ENCODE data around the gene DST.

The DST gene

GRCh38 chr6:56424542-56425083, 218.1 kb downstream of the DST start:
- Histone ChIP-seq H3K14ac (ENCODE audit: low read length) (no peak overlapping the region), H2BK5ac (ENCODE audit: low read depth, low read length, poor library complexity) (no peak overlapping the region), H4K8ac (ENCODE audit: low read depth, low read length) (no peak overlapping the region), H4K91ac (ENCODE audit: low read depth, low read length) (no peak overlapping the region), H4K12ac (ENCODE audit: low read depth, low read length) (no peak overlapping the region), H3K4me2 (ENCODE audit: low read length) (no peak overlapping the region), H3K4me1 (ENCODE audit: control insufficient read depth in 1 of 2, insufficient read depth in 2 of 2, low read length in 2 of 2) (no peaks in the 10 kb centered on the region), H3K9me3 (ENCODE audit: insufficient read depth, low read depth, low read length) (no peaks in the 10 kb centered on the region), H3K9ac (ENCODE audit: low read length) (no peak overlapping the region), H3K4ac (ENCODE audit: low read depth, low read length) (no peak overlapping the region), H2BK12ac (ENCODE audit: low read length) (no peak overlapping the region), H3K79me1 (ENCODE audit: low read length) (no peaks in the 10 kb centered on the region), H3K4me3 (ENCODE audit: low read depth, low read length) (no peak overlapping the region), H3K27me3 (ENCODE audit: insufficient read depth, low read length) (no peaks in the 10 kb centered on the region), H3K23ac (ENCODE audit: low read length) (no peak overlapping the region), H3K79me2 (ENCODE audit: control insufficient read depth, insufficient read depth, low read length, poor library complexity) (no peaks in the 10 kb centered on the region), H3K18ac (ENCODE audit: low read length) (no peak overlapping the region), H2AFZ (ENCODE audit: insufficient read depth, low read length, poor library complexity) (no peak overlapping the region), H3K36me3 (ENCODE audit: control insufficient read depth in 1 of 2, insufficient read depth in 2 of 2, low read length in 2 of 2) (no peaks in the 10 kb centered on the region), H2BK120ac (ENCODE audit: insufficient read depth, low read length, poor library complexity) (no peak overlapping the region), H3K27ac (ENCODE audit: low read depth, low read length) (no peak overlapping the region), H2AK5ac (ENCODE audit: low read length) (no peak overlapping the region)
- DNase-seq = no peak
- WGBS (ENCODE audit: extremely low coverage, insufficient coverage, insufficient read length) = no CpG with 5 or more reads among the region's 4 CpGs

- no peak overlapping the region for H3K14ac ChIP-seq (ENCODE audit: low read length)
- H3K36me3 ChIP-seq (ENCODE audit: control insufficient read depth in 1 of 2, insufficient read depth in 2 of 2, low read length in 2 of 2) = no peaks in the 10 kb centered on the region
- H2BK12ac ChIP-seq (ENCODE audit: low read length) = no peak overlapping the region
- H3K79me2 ChIP-seq (ENCODE audit: control insufficient read depth, insufficient read depth, low read length, poor library complexity) = no peaks in the 10 kb centered on the region
- WGBS (ENCODE audit: extremely low coverage, insufficient coverage, insufficient read length) = no CpG with 5 or more reads among the region's 2 CpGs
- no peak overlapping the region for H3K18ac ChIP-seq (ENCODE audit: low read length)
- no peak overlapping the region for H4K91ac ChIP-seq (ENCODE audit: low read depth, low read length)
- no peaks in the 10 kb centered on the region for H3K9me3 ChIP-seq (ENCODE audit: insufficient read depth, low read depth, low read length)
- no peaks in the 10 kb centered on the region for H3K4me1 ChIP-seq (ENCODE audit: control insufficient read depth in 1 of 2, insufficient read depth in 2 of 2, low read length in 2 of 2)
- H4K8ac ChIP-seq (ENCODE audit: low read depth, low read length) = no peak overlapping the region
- H3K23ac ChIP-seq (ENCODE audit: low read length) = no peak overlapping the region
- no peak for DNase-seq
- H2BK120ac ChIP-seq (ENCODE audit: insufficient read depth, low read length, poor library complexity) = no peak overlapping the region
- H3K79me1 ChIP-seq (ENCODE audit: low read length) = no peaks in the 10 kb centered on the region
- H3K9ac ChIP-seq (ENCODE audit: low read length) = no peak overlapping the region
- no peak overlapping the region for H2BK5ac ChIP-seq (ENCODE audit: low read depth, low read length, poor library complexity)
- H3K4ac ChIP-seq (ENCODE audit: low read depth, low read length) = no peak overlapping the region
- no peak overlapping the region for H3K27ac ChIP-seq (ENCODE audit: low read depth, low read length)
- no peak overlapping the region for H2AFZ ChIP-seq (ENCODE audit: insufficient read depth, low read length, poor library complexity)
- no peak overlapping the region for H3K4me2 ChIP-seq (ENCODE audit: low read length)
- H2AK5ac ChIP-seq (ENCODE audit: low read length) = no peak overlapping the region
- no peak overlapping the region for H4K12ac ChIP-seq (ENCODE audit: low read depth, low read length)
- H3K4me3 ChIP-seq (ENCODE audit: low read depth, low read length) = no peak overlapping the region
- no peaks in the 10 kb centered on the region for H3K27me3 ChIP-seq (ENCODE audit: insufficient read depth, low read length)
These were observed 218.6 kb downstream of the DST start for GRCh38 chr6:56424064-56424463.

- Histone ChIP-seq H2BK5ac (ENCODE audit: low read depth, low read length, poor library complexity) (no peak overlapping the region), H3K14ac (ENCODE audit: low read length) (no peak overlapping the region), H3K4me2 (ENCODE audit: low read length) (no peak overlapping the region), H3K36me3 (ENCODE audit: control insufficient read depth in 1 of 2, insufficient read depth in 2 of 2, low read length in 2 of 2) (no peaks in the 10 kb centered on the region), H3K23ac (ENCODE audit: low read length) (no peak overlapping the region), H3K9ac (ENCODE audit: low read length) (no peak overlapping the region), H3K4me3 (ENCODE audit: low read depth, low read length) (no peak overlapping the region), H4K8ac (ENCODE audit: low read depth, low read length) (no peak overlapping the region), H4K91ac (ENCODE audit: low read depth, low read length) (no peak overlapping the region), H2BK12ac (ENCODE audit: low read length) (no peak overlapping the region), H3K4ac (ENCODE audit: low read depth, low read length) (no peak overlapping the region), H3K27ac (ENCODE audit: low read depth, low read length) (no peak overlapping the region), H2BK120ac (ENCODE audit: insufficient read depth, low read length, poor library complexity) (no peak overlapping the region), H3K4me1 (ENCODE audit: control insufficient read depth in 1 of 2, insufficient read depth in 2 of 2, low read length in 2 of 2) (no peaks in the 10 kb centered on the region), H3K27me3 (ENCODE audit: insufficient read depth, low read length) (no peaks in the 10 kb centered on the region), H3K18ac (ENCODE audit: low read length) (no peak overlapping the region), H3K79me2 (ENCODE audit: control insufficient read depth, insufficient read depth, low read length, poor library complexity) (no peaks in the 10 kb centered on the region), H4K12ac (ENCODE audit: low read depth, low read length) (no peak overlapping the region), H2AFZ (ENCODE audit: insufficient read depth, low read length, poor library complexity) (no peak overlapping the region), H3K79me1 (ENCODE audit: low read length) (no peaks in the 10 kb centered on the region), H3K9me3 (ENCODE audit: insufficient read depth, low read depth, low read length) (no peaks in the 10 kb centered on the region), H2AK5ac (ENCODE audit: low read length) (no peak overlapping the region)
- DNase-seq = no peak
- WGBS (ENCODE audit: extremely low coverage, insufficient coverage, insufficient read length) = no CpG with 5 or more reads among the region's 3 CpGs
These were observed 222.4 kb downstream of the DST start for GRCh38 chr6:56420296-56420695.

GRCh38 chr6:56419191-56419590, 223.5 kb downstream of the DST start:
- no peak overlapping the region for H4K8ac ChIP-seq (ENCODE audit: low read depth, low read length)
- H3K4me3 ChIP-seq (ENCODE audit: low read depth, low read length) = no peak overlapping the region
- H3K9ac ChIP-seq (ENCODE audit: low read length) = no peak overlapping the region
- H3K27me3 ChIP-seq (ENCODE audit: insufficient read depth, low read length) = no peaks in the 10 kb centered on the region
- no peak overlapping the region for H2AFZ ChIP-seq (ENCODE audit: insufficient read depth, low read length, poor library complexity)
- no peak overlapping the region for H2BK120ac ChIP-seq (ENCODE audit: insufficient read depth, low read length, poor library complexity)
- H2BK12ac ChIP-seq (ENCODE audit: low read length) = no peak overlapping the region
- no CpG with 5 or more reads among the region's 1 CpG for WGBS (ENCODE audit: extremely low coverage, insufficient coverage, insufficient read length)
- H3K14ac ChIP-seq (ENCODE audit: low read length) = no peak overlapping the region
- no peak overlapping the region for H3K23ac ChIP-seq (ENCODE audit: low read length)
- no peak overlapping the region for H3K27ac ChIP-seq (ENCODE audit: low read depth, low read length)
- no peak overlapping the region for H3K18ac ChIP-seq (ENCODE audit: low read length)
- H4K91ac ChIP-seq (ENCODE audit: low read depth, low read length) = no peak overlapping the region
- no peaks in the 10 kb centered on the region for H3K9me3 ChIP-seq (ENCODE audit: insufficient read depth, low read depth, low read length)
- H3K4me1 ChIP-seq (ENCODE audit: control insufficient read depth in 1 of 2, insufficient read depth in 2 of 2, low read length in 2 of 2) = no peaks in the 10 kb centered on the region
- no peak overlapping the region for H3K4me2 ChIP-seq (ENCODE audit: low read length)
- DNase-seq = no peak
- no peak overlapping the region for H4K12ac ChIP-seq (ENCODE audit: low read depth, low read length)
- H3K79me1 ChIP-seq (ENCODE audit: low read length) = no peaks in the 10 kb centered on the region
- H3K36me3 ChIP-seq (ENCODE audit: control insufficient read depth in 1 of 2, insufficient read depth in 2 of 2, low read length in 2 of 2) = no peaks in the 10 kb centered on the region
- H2BK5ac ChIP-seq (ENCODE audit: low read depth, low read length, poor library complexity) = no peak overlapping the region
- no peaks in the 10 kb centered on the region for H3K79me2 ChIP-seq (ENCODE audit: control insufficient read depth, insufficient read depth, low read length, poor library complexity)
- H3K4ac ChIP-seq (ENCODE audit: low read depth, low read length) = no peak overlapping the region
- H2AK5ac ChIP-seq (ENCODE audit: low read length) = no peak overlapping the region
